Activated CD8-positive, alpha-beta memory T cell treated with anti-CD3 and anti-CD28 coated beads, Interleukin-2, amount 50 U/mL, for 1 hour (primary cell): ENCODE results near the gene RAPGEF3.
A peak's percentile ranks its signal among the peaks of the same experiment; 100 is the strongest.

Experiments used
- DNase-seq: peaks from one replicate; pipeline ENCODE4 v3.0.0-alpha.2; 2020; ENCODE audit errors: extremely low read depth

The RAPGEF3 gene

GRCh38 chr12:47790676-47791350 lies 32.1 kb upstream of the RAPGEF3 start:
- no peak for DNase-seq

DNA sequence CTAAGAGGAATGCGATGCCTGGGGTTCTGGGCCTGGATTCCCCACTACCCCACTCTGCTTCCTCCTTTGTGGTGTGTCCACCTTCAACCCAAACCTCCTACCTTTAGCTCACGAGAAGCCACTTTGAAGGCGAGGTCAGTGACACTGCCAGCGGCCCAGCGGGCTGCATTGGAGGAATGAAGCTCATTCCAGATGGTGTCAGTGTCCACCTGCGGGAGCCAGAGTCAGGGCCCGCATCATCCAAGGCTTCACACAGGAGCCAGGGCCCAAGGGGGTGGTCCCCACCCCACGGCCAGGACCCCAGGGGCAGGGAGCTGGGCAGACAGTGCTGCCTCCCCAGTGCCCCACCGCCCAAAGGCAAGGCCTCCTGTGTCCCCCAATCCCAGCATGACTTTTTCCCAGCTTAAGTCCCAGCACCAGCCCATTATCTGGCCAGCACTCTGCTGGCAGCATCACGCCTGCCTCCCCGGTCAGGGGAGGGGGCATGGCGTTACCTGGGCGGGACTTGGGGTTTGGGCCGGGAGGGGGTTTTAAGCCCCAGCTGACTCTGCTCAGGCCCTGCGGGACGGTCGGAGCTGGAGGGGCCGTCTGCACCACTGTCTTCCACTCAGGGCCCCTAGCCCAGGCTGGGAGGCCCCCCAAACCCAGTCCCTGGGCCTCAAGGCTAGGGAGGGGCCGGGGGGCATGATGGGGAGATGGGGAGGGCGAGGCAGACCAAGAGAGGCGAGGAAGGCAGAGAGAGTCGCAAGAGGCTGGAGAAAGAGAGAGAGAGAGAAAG lies 31.2 kb upstream of the RAPGEF3 start:
- DNase-seq = no peak

DNA sequence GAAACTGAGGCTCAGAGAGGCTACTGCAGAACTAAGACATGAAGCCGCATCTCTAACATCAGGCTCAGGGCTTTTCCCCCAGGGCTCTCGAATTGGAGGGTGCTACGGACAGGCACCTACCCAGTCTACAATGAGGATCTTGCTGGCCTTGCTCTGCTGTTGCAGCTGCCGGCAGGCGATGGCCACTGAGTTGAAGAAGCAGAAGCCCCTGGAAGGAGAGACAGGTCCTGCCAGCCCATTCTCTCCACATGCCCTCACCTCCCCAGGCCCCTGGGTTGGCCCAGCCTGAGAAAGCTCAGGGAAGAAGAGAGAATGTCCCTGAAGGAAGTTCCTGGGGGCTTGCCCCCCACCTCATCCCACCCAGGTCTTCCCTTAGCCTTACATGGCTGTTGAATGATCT lies 30.5 kb upstream of the RAPGEF3 start:
- DNase-seq = no peak

GRCh38 chr12:47787596-47788319 lies 29.1 kb upstream of the RAPGEF3 start:
- DNase-seq = no peak

- DNase-seq = no peak
These were observed 28.1 kb upstream of the RAPGEF3 start for GRCh38 chr12:47786662-47787280.

DNA sequence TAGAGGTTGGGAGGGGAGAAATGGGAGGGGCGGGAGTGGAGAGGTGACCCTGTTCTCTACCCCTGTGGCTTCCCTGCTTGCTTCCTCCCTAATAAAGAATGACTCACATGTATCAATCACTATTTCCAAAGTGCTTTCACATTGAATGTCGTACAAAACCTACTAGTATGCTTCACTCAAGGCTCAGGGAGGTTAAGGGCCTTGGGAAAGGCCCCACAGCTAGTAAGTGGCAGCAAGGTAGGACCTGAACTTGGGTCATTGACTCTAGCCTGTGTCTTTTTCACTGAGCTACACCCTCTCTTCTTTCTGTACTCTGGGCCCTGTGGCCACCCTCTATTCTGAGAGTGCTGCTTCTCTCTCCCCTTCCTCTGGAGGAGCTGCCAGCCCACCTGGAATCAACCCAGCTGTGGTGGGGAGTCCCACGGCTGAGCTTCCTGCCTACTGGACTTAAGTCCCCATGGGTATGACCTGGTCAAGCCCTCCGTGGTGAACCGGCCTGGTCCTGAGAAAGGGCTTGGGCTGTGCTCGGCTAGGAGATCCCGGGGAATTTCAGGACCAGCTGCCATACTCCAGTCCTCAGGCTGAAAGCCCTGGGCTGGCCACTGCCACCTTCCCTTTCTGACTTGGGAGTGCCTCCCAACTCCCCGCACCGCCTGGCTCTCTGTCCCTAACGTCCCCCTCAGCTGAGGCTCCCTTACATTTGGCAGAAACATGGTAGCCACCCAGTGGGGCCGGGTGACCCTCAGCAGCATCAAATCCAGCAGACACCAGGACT lies 27.4 kb upstream of the RAPGEF3 start:
- no peak for DNase-seq

DNA sequence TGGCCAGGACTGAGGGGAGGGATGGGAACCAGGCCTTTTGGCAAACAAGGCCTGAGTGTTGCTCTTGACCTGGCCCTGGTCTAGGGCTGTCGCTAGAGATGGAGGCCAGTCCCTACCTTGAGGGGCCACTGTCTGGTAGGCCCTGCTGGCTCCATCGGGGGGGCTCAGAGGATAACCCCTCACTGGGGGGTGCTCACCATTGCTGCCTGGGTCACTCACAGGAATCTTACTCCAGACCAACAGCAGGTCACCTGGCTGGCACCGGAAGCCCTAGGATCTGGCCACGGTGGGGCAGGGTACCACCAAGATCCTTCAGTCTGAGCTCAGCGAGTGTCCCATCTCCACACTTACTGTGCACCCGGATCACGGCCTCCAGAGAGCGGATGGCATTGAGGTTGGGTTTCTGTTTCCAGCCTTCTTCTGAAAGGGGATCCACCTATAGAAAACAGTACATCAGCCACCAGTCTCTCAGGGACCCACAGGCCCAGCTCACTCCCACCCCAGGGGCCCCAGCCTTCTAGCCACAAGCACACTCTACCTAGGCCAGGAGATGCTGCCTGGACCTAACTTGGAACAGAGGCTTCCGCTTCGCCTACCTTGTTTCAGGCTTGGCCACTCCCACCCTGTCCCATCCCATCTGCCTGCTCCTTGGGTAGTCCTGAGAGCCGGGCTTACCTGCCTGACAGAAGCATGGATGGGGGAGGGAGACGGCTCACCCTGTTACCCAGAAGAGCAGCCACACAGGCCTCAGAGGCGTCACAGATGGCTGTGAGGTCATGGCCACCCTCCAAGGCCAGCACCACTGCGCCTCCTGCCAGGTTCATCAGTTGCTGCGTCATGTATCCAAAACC lies 26.6 kb upstream of the RAPGEF3 start:
- no peak for DNase-seq

DNA sequence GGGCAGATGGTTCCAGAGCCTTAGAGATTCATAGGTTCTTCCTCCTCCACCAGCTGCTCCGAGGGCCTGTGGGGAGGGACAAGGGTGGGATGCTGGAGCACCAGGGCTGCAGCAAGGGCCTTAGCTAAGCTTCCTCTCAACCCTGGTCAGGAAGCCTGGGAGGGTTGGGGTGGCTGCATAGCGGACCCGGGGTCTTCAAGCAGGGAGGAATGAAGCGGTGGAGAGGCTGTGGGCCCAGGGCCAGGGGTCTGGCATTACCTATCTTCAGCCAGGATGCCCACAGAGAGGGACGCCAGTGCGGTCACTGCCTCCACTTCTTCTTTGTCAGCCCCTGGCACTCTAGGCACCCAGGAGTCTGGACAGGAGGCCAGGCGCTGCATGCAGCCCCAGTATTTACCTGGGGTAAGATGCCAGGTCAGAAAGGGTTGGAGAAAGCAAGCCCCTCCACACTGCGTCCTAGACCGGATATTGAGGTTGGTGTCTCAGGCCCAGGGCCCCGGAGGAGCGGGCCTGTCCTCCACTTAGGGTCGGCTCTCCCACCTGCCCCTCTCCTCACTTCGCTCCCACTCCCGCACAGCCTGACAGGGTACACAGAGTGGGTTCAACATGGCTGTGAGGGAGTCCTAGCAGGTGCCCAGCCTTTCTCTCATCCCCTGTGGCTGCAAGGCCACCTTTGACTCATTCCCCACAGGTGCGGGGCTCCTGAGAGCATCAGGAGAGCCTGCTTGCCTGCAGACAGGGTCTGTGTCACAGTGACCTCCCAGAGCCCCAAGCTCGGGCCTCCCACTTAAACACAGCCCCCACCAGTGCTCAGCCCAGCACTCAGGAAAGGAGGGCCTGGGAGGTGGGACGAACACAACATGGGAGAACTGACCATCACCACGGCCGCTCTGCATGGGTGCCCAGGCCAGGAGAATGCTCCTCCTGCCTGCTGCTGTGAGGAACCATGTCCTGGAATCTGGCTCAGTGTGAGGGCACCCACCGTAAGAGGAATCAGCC lies 25.4 kb upstream of the RAPGEF3 start:
- no peak for DNase-seq

DNA sequence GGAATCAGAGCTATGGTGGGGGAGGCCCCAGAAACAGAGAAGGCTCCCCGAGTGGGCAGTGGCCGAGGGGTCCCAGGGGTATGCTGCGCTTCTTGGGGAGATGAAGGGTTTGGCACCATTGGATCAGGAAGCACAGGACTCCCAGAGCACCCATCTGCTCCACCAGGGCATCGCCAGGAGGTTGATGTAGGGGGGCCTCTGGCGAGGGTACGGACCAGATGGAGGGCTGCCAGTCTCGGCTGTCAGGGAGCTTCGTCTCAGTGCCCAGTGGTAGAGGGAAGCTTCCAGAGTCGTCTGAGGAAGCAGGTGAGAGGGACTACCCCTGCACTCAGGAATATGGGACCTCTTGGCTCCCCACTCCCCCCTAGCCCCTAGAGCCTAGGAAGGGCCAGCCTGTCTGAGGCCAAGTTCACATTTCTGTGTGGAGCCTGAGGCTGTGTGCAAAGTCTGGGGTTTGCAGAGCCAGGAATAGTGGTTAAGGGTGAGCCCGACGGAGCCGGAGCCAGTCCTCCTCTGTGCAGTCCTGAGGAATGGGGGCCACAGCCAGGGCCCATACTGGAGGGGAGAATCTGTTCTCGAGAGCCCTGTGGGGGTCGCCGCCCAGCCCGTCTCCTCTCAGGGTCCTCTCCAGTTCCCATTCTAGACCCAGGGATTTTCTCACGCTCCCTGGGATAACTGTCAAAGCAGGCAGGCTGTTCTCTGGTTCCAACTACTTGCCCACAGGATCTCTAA lies 24.5 kb upstream of the RAPGEF3 start:
- DNase-seq = no peak

- no peak for DNase-seq
These were observed 23.7 kb upstream of the RAPGEF3 start for GRCh38 chr12:47782372-47782770.

GRCh38 chr12:47781479-47782371 lies 23.0 kb upstream of the RAPGEF3 start:
- DNase-seq = no peak

- DNase-seq = no peak
These were observed 21.3 kb upstream of the RAPGEF3 start for GRCh38 chr12:47779943-47780504.

- peak; percentile 72 for DNase-seq
These were observed 20.7 kb upstream of the RAPGEF3 start for GRCh38 chr12:47779301-47779942.

DNA sequence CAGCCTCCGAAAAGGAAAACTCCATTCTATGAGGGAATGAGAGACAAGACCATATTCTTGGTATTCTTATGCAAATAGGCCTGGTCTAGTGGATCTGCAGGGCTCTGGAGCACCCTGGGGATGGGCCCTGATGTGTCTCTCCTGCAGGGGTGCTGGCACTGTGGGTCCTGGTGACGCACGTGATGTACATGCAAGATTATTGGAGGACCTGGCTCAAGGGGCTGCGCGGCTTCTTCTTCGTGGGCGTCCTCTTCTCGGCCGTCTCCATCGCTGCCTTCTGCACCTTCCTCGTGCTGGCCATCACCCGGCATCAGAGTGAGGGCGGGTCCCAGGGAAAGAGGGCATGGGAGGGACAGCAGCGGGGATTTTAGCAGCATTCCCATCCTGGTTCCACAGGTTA lies 20.2 kb upstream of the RAPGEF3 start:
- DNase-seq = no peak

DNA sequence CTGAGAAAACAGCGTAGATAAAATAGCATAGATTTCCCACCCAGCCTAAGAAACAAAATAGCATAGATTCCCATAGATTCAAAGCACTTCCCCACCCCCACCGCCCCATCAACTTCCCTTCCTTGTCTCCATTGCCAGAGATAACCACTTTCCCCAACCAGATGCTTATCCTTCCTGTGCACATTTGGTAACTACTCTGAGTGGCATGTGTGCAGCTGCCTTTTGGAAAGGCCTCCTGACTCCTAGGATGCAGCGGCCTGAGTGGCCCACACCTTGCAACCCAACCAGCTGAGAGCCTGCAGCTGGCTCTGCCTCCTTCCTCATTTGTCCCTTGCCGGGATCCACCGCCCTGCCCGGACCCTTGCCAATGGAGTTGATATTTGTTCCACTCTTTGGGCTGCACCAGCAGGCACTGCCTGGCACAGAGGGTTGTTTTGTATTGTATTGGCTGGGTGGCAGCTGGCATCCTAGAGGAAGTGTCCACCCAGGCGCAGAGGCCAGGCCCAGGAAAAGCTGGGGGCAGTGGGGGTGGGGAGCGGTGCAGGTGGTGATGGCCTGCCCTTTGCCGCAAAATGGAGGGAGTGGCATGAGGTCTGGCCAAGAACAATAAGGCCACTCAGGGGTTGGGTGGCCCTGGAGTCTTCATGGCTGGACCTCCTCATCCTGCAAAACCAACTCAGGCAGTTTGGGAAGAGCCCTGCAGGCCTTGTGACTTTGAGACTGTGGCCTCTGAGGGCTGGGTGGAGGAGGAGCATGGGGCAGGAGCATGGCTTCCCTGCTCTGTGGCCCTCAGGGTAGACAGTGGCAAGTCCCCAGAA lies 19.3 kb upstream of the RAPGEF3 start:
- DNase-seq = no peak

DNA sequence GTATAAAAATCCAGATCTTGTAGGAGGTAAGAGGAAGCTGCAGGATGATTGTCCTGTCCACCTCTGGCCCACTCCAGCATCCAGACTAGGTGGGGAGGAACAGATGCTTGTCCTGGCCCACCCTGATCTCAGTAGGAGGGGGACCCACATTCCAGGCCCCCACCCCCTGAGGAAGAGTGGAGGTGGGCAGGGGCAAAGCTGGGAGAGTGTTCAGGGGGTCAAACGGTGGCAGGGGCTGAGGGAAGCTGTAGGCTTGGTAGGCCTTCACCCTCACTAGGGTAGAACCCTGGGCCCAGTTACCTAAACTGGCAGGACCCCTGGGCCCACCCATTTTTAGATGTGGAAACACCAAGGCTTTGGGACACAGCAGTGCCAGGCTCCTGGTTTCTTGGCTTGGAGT lies 18.5 kb upstream of the RAPGEF3 start:
- DNase-seq = no peak
